NCI-H2171 treated with DMSO at 0.1 percent for 48 hours (cell line): Measurements from ENCODE around the gene PALLD.

Source experiments
- DNase-seq: peaks from one replicate; lab custom pipeline; 2025; lab: John Stamatoyannopoulos, UW

PALLD gene

DNA sequence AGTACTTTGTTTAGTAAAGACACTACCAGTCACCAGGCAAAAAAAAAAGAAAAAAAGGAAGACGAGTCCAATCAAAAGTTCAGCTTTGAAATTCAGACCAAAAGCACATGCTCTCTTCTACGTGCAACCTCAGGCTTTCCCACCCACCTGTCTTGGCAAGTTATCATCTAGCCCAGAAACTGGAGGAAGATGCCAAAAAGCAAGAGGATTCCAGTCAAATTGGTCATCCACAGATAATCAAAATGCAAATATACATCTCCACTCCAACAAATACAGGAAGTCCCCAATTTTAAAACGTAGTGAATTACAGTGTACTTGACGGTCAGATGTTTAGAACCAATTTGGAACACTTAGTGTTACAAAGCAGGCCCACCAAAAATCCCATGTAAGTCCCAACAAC is 96.5 kb downstream of the PALLD start:
- no peak for DNase-seq

GRCh38 chr4:168594121-168594520 is 97.3 kb downstream of the PALLD start:
- DNase-seq: no peak

GRCh38 chr4:168598191-168598590 is 101.3 kb downstream of the PALLD start:
- DNase-seq: no peak

GRCh38 chr4:168600796-168601583 is 104.1 kb downstream of the PALLD start:
- DNase-seq: no peak

- DNase-seq: no peak
These were observed 105.0 kb downstream of the PALLD start for GRCh38 chr4:168601899-168602298.

- DNase-seq: no peak
These were observed 107.9 kb downstream of the PALLD start for GRCh38 chr4:168604496-168605373.

DNA sequence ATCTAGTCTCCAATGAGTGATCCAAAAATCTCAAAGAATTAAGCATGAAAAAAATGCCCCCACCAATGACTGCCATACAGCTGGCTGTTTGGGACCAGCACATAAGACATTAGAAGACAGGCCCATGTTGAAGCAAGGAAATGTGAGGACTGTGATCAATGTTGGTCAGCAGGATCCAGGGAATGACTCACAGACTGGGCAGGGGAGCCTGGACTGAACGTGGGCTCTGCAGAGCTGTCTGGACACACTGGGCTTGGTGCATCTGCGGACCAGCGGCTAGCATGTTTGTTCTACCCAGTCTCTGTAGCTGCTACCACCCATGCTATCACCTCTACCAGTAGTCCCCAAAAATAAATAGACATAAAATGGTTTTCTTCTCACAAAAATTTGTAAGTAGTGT is 108.6 kb downstream of the PALLD start:
- no peak for DNase-seq

DNA sequence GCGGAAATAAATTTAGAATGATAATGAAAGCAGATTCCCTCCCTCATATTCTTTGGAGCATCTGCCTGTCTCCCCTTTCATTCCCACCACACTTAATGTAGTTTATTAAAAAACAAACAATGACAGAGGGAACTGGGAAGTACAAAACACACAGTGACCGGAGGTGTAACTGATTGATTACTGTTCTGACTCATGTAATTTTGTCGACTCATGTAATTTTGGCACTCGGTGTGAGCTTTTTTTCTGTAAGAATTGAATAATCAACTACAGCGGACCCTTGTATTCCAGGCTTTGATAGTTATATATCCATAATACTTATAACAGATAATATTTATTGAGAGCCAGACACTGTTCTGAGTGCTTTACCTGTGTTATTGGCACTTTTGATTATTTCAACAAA is 110.4 kb downstream of the PALLD start:
- DNase-seq: no peak

GRCh38 chr4:168608771-168609170 is 111.9 kb downstream of the PALLD start:
- DNase-seq: no peak

GRCh38 chr4:168609369-168609768 is 112.5 kb downstream of the PALLD start:
- DNase-seq: no peak

DNA sequence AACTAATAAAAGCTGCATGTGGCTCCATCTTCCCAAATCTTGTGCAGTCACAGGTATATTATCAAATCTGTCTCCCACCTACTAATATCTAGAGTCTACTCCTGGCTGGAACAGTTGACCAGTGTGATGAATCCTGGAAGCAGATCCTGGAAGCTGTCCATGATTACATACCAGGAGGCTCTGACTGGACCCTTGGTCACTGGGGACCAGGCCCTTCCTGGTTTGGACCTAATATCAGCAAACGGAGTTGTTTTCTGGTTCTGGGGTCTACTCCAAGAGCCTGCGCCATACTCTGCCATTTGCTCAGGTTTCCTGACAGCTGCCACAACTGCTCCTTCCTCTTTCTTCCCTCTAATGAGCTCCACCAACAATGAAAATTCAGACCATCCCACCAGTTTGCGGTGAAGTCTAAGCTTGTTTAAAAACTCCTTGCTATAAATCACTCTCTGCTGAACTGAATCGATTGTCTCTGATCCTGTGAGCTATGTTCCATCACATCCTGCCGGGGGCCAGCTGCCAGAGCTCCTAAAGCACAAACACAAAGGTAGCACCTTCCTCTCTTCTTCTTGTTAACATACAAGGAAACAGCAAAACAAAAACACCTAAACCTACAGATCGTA is 114.2 kb downstream of the PALLD start:
- DNase-seq: no peak

GRCh38 chr4:168612450-168613135 is 115.7 kb downstream of the PALLD start:
- DNase-seq: no peak

- no peak for DNase-seq
These were observed 117.0 kb downstream of the PALLD start for GRCh38 chr4:168613869-168614268.

- no peak for DNase-seq
These were observed 117.6 kb downstream of the PALLD start for GRCh38 chr4:168614281-168615057.

DNA sequence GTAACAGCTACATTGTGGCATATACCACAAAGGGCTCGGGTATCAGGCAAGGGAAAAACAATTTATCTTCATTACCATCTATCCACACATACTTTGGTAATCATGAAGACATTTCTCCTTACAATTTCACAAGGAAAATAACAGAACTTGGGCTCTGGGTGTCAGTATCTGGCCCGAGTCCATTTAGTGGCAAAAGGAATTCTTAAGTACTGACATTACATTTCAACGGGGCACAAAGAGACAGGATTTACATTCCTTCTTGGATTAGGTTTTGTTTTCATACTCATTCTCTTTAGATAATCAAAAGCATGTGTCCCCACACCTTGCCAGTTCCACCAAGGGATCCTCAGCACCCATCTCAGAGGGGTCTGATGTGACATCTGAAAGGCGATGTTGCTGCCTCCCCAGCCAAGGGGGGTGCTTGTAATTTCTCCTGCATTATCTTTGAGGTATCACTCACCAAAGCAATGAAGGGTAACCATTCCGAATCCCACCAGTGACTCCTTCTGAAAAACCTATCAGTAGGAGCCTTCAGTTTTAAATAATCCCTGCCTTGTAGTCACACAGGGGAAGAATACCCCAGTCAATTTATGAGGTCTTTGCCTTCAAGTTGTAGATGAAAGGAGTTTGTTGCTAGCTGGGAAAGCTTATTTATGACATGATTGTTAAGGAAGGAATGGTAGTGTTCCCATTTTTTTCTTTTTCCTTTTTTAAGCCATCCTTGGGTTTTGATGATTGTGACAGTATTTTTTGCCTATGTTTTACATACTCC is 118.6 kb downstream of the PALLD start:
- DNase-seq: no peak

DNA sequence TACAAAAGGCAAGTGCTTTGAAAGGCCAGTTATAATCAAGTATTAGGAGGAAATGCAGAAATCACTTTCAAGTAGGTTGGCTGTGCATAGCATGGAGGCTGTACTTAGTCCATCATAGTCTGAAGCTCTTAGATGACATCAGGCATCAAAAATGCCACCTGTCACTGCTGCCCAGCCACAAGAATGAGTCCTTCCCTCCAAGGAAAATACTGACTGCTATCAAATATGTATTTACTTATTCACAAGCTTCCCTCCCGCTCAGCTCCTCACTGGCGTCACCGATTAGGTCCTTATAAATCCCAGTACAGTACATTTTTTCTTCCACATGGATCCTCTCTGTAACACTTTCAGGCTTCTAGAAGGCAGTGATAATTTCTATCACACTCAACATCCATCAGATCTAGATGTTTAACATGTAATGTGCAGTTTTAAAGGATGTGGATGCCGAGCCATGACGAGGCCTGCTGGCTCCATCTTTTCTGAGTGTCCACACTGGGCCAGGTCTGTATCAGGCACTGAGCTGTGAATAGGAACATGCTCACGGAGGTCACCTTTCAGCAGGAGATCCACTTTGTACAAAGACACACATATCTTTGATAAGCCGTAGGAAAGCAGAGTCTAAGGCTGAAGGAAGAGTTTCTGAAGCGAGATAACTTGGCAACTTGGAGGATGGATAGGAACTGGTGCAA is 121.9 kb downstream of the PALLD start:
- DNase-seq: no peak

- no peak for DNase-seq
These were observed 122.4 kb downstream of the PALLD start for GRCh38 chr4:168619266-168619631.

DNA sequence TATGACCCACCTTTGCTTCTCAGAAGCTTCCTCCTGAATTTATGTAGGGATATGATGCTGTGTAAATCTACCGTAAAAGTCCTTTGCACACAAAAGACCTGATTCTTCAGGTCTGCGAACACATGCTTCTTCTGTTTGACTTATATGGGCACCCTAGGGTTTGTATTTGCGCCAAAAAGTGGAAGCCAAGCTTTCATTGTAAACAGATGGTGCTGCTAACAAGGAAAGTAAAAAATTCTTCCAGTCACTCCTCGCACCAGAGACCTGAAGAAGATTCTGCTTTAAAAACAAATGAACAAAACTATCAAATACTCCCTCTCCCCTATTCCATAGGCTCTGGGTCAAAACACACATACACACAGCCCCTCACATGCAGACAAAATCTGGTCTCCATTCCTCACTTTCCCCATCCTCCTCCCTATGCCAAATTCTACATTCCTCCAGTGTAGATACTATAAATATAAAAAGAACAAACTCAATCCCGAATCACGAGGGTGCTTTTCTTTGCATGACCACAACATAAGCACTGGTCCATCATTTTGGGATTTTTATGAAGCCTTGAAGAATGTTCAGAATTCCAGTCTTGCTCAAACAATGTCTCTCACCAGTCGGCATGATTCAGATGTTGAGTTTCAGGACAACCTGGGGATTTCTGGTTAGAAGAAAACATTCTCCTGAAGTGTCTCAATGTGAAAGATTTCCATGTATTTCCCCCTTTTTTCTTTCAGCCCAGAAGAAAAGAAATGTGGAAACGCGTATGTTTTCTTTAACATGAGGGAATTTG is 125.1 kb downstream of the PALLD start:
- DNase-seq: no peak

DNA sequence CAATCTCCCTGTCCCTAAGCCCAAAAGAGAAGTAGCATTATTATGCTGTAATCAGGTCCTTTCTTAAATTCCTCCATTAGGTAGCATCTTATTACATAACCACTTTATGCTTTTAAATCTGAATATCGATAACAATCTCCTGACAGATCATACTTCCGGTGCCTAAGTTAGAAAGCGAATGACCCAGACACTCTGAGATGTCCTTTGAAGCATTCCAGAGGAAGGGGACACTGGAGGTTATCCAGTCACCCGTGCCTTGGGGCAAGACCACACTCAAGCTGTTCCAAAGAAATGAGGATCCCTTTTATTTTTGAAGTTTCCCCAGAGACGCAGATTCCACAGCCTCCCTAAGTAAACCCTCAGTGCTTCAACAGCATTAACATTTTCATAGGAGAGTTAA is 125.7 kb downstream of the PALLD start:
- DNase-seq: no peak
